Common myeloid progenitor, CD34-positive (primary cell): Measurements from ENCODE around the gene CA12.

Experiments used
- CTCF ChIA-PET: fragments of 350-600 bp; sonication (Branson Sonifier 250); formaldehyde crosslinking; loops from one replicate; lab custom pipeline; 2021; ENCODE audit warnings: antibody characterized with exemption; lab: Charles Lee
- POLR2A ChIA-PET: fragments of 350-600 bp; sonication (Branson Sonifier 250); formaldehyde crosslinking; loops from one replicate; lab custom pipeline; 2021; ENCODE audit warnings: antibody characterized with exemption; lab: Charles Lee
- DNase-seq, 3 donors: peaks; one replicate each; pipeline versions ENCODE4 v3.0.0 to v3.0.0-alpha.2; 2013
- H3K27ac ChIP-seq, 2 experiments: 1 replicate in 1 of 2; 2 replicates in 1 of 2; pipeline ENCODE4 v1.7.0; 2013; ENCODE audit warnings: inconsistent platforms in 2 of 2, low read length in 2 of 2, mild to moderate bottlenecking in 2 of 2, low read depth in 1 of 2, moderate library complexity in 1 of 2; ENCODE audit not compliant: severe bottlenecking in 2 of 2, insufficient read depth in 1 of 2, poor library complexity in 1 of 2
- H3K27me3 ChIP-seq, 5 experiments: replicated peaks in 2 of 5; 1 replicate in 3 of 5; 2 replicates in 2 of 5; pipeline versions ENCODE4 v1.6.1 to v1.7.0; 2013; ENCODE audit warnings: low read length in 4 of 5, mild to moderate bottlenecking in 2 of 5, moderate library complexity in 2 of 5, inconsistent platforms in 1 of 5; ENCODE audit not compliant: insufficient read depth in 5 of 5, control insufficient read depth in 4 of 5
- H3K36me3 ChIP-seq, 4 experiments: 1 replicate in 2 of 4; 2 replicates in 2 of 4; pipeline versions ENCODE4 v1.6.1 to v1.7.0; 2013; ENCODE audit warnings: low read length in 3 of 4, control low read depth in 1 of 4, mild to moderate bottlenecking in 1 of 4; ENCODE audit not compliant: control insufficient read depth in 4 of 4, insufficient read depth in 4 of 4
- H3K4me1 ChIP-seq, 4 experiments: 1 replicate in 3 of 4; 2 replicates in 1 of 4; pipeline versions ENCODE4 v1.6.1 to v1.7.1; 2013; ENCODE audit warnings: low read length in 3 of 4, mild to moderate bottlenecking in 3 of 4, control low read depth in 1 of 4, inconsistent platforms in 1 of 4, moderate library complexity in 1 of 4; ENCODE audit not compliant: control insufficient read depth in 4 of 4, insufficient read depth in 4 of 4; ENCODE audit errors: control extremely low read depth in 1 of 4
- H3K4me3 ChIP-seq, 7 experiments: 1 replicate in 4 of 7; 2 replicates in 3 of 7; pipeline versions ENCODE4 v1.5.1 to v1.7.0; 2013; ENCODE audit warnings: mild to moderate bottlenecking in 7 of 7, low read length in 6 of 7, moderate library complexity in 6 of 7, inconsistent platforms in 2 of 7, low read depth in 2 of 7, control low read depth in 1 of 7; ENCODE audit not compliant: insufficient read depth in 4 of 7, control insufficient read depth in 1 of 7; ENCODE audit errors: extremely low read depth in 1 of 7
- H3K9me3 ChIP-seq, 5 experiments: 1 replicate in 4 of 5; 2 replicates in 1 of 5; pipeline versions ENCODE4 v1.6.1 to v1.7.1; 2013; ENCODE audit warnings: low read length in 4 of 5, mild to moderate bottlenecking in 2 of 5, inconsistent platforms in 1 of 5, low read depth in 1 of 5, moderate library complexity in 1 of 5; ENCODE audit not compliant: control insufficient read depth in 4 of 5, insufficient read depth in 2 of 5; ENCODE audit errors: control extremely low read depth in 1 of 5
- WGBS: methylation state at CpG from one replicate; pipeline ENCODE4 v1.1.5; 2013; ENCODE audit not compliant: insufficient coverage; 5-methylcytosine and 5-hydroxymethylcytosine counted together

CA12 gene

GRCh38 chr15:63277893-63278456 is 103.7 kb downstream of the CA12 start:
- peak overlapping the region; percentile 78 to 95 (median 90) for H3K4me3 ChIP-seq
- H3K9me3 ChIP-seq: no peaks in the 10 kb centered on the region
- DNase-seq: peak in 2 of 3 donors; percentile 23 to 36
- peak overlapping the region; percentile 58 to 82 for H3K27ac ChIP-seq
- peaks cover 0 to 24% (median 15%) of the 10 kb centered on the region in 4 experiments for H3K4me1 ChIP-seq
- H3K27me3 ChIP-seq: no peaks in the 10 kb centered on the region
- 7% methylated on average over 15 of the region's 17 CpGs for WGBS
- ChIA-PET CTCF (interaction anchor here (0.6 to 1.8 kb wide), 6 partner anchors 10 to 230 kb away, joined by 3 to 6 read pairs (median 4); no protein-coding TSS in a partner anchor), POLR2A (interaction anchor here (0.6 to 0.7 kb wide), 3 partner anchors 20 to 45 kb away, joined by 3 to 4 read pairs (median 3); no protein-coding TSS in a partner anchor)
- H3K36me3 ChIP-seq: peaks cover 0 to 14% (median 5%) of the 10 kb centered on the region in 4 experiments

DNA sequence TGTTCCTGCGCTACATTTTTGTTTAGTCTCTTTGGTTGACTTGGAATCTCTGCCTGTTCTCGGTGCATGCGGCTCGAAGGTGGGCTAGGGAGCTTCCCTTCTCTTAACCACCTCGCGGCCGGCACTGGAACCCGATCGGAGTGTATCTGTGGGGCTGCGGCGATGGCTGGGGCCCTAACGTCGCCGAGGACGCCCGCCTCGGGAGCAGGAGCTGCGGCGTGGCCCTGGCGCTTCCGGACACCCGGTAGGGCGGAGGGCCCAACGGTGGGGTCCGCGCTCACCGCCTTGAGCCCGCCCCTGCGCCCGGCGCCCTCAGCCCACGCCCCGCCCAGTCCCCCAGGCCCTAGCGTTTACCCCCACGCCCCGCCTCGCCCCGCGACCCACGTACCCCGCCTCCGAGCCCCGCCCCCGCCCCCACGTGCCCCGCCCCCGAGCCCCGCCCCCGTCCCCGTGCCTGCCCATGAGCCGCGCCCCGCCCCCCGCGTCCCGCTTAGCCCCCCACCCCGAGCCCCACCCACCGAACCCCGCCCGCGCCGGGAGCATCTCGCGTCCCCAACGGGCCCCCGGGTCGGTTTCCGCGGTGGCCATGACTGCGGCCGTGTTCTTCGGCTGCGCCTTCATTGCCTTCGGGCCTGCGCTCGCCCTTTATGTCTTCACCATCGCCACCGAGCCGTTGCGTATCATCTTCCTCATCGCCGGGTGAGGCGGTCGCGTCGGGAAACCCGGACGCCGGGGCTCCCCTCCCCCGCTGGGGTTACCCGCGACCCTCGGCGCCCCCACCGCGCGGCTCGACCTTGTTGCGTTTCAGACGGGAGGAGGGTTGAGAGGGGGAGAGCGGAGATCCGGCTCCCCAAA is 104.4 kb downstream of the CA12 start, which contains the start of gene APH1B:
TSS of gene APH1B (plus strand) at position 568 of the 855 bp plus-strand sequence. CDS start at position 587, 19 bp downstream.
- CTCF ChIA-PET: interaction anchor here (0.5 to 1.8 kb wide), 5 partner anchors 11 to 229 kb away, joined by 3 to 6 read pairs (median 4); no protein-coding TSS in a partner anchor
- WGBS: under 1% methylated on average over 61 of the region's 102 CpGs
- H3K36me3 ChIP-seq: peaks cover 0 to 12% (median 4%) of the 10 kb centered on the region in 4 experiments
- H3K9me3 ChIP-seq: no peaks in the 10 kb centered on the region
- peaks cover 0 to 24% (median 15%) of the 10 kb centered on the region in 4 experiments for H3K4me1 ChIP-seq
- H3K27me3 ChIP-seq: no peaks in the 10 kb centered on the region
- DNase-seq: peak; percentile 84 to 94 (median 93)
- POLR2A ChIA-PET: interaction anchor here (0.6 kb wide), 1 partner anchor 20 kb away, joined by 3 read pairs; no protein-coding TSS in a partner anchor
- H3K4me3 ChIP-seq: peak within 1 kb of the TSS; percentile 78 to 95 (median 90)
- H3K27ac ChIP-seq: peak within 1 kb of the TSS; percentile 67 to 82

DNA sequence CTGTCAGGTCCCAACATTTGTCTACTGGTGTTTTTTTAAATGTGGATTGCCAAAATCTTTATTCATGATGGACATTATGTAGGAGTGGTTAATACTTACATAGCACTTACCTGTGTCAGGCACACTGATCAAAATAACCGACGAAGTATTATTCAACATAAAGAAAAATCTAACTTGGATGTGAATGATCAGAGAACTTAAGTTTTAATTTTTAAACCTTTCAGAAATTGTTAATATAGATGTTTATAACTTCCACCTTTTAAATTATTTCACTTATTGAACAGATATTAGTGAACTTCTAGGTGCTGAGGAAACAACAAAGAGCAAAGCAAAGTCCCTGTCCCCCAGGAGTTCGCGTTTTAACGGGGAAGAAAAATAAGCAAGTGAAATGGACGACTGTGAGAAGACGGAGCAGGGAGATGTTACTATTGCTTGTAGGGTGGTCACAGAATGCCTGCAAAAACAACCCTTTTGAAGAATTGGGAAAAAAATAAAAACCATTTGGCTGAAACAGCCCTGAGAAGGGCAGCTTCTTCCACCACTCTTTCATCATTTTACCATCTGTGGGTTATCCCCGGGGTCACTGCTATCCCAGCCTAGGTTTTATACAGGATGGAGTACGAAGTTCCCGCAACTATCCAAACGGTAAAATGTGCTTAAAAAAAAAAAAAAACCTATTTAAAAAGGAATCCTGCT is 105.2 kb downstream of the CA12 start:
- CTCF ChIA-PET: interaction anchor here (0.5 to 1.7 kb wide), 8 partner anchors 10 to 129 kb away, joined by 3 to 6 read pairs (median 4); partner anchors contain the start of gene RPS27L
- Histone ChIP-seq H3K27me3 (no peaks in the 10 kb centered on the region), H3K36me3 (peaks cover 0 to 10% (median 4%) of the 10 kb centered on the region in 4 experiments), H3K4me1 (peaks cover 0 to 24% (median 15%) of the 10 kb centered on the region in 4 experiments), H3K4me3 (peak overlapping the region; percentile 65 to 86 (median 78)), H3K9me3 (no peaks in the 10 kb centered on the region), H3K27ac (peak overlapping the region; percentile 67 to 81)
- no peak for DNase-seq
- POLR2A ChIA-PET: interaction anchor here (0.6 to 1.2 kb wide), 3 partner anchors 12 to 85 kb away, joined by 3 to 6 read pairs (median 4); no protein-coding TSS in a partner anchor
- 18% methylated on average over 3 of the region's 11 CpGs for WGBS

DNA sequence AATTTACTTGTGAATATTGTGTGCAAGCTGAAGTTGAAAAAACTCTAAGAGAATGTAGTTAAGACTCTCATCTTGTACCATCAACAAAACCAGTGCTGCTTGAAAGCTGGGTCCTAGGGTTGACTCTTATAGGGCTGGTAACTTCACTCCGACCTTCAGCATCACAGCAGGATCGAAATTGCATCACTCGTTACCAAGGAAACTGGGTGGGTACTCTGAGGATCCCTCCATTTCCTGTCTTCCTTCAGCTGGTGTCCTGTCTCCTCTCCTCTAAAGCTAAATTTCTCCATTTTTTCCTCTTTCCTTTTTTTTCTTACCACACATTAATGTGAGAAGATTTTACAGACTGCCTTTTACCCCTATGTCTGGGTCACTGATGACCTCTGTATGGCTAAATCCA is 107.2 kb downstream of the CA12 start:
- Histone ChIP-seq H3K27ac (no peak overlapping the region), H3K4me1 (peaks cover 0 to 24% (median 15%) of the 10 kb centered on the region in 4 experiments), H3K27me3 (no peaks in the 10 kb centered on the region), H3K4me3 (no peak overlapping the region), H3K9me3 (no peaks in the 10 kb centered on the region), H3K36me3 (peaks cover 0 to 3% (median 0%) of the 10 kb centered on the region in 4 experiments)
- DNase-seq: no peak
- POLR2A ChIA-PET: no interaction called here
- WGBS: 92% methylated on average over 3 of the region's 3 CpGs
- CTCF ChIA-PET: interaction anchor here (1.2 to 1.7 kb wide), 4 partner anchors 8 to 83 kb away, joined by 3 to 6 read pairs (median 3); no protein-coding TSS in a partner anchor
